Stimulated activated naive CD8-positive, alpha-beta T cell treated with anti-CD3 and anti-CD28 coated beads, Interleukin-15, Interleukin-2, amounts not matched to agents 100 U/mL and 50 U/mL, for 24 hours (primary cell): Measurements from ENCODE around the gene RP9.

Source experiments
- ATAC-seq: fragments of 150-1000 bp; cut with Tn5 transposase; one replicate; pipeline ENCODE4 v1.10.0; 2021
- DNase-seq: peaks from one replicate; pipeline ENCODE4 v3.0.0; 2021

RP9 gene

GRCh38 chr7:33062782-33063443, 46.3 kb downstream of the RP9 start:
- ATAC-seq (peak; percentile 96), DNase-seq (peak; percentile 93)

- DNase-seq (peak; percentile 52), ATAC-seq (peak; percentile 1)
Observed at GRCh38 chr7:33062023-33062781, 47.0 kb downstream of the RP9 start, which contains the start of gene NT5C3A. TSS of gene NT5C3A (minus strand) at chr7:33062776. CDS start at chr7:33062705, 71 bp downstream.

GRCh38 chr7:33061282-33061937, 47.8 kb downstream of the RP9 start:
- DNase-seq: no peak
- no peak for ATAC-seq

GRCh38 chr7:33059635-33060034, 49.6 kb downstream of the RP9 start:
- DNase-seq (no peak), ATAC-seq (no peak)

- ATAC-seq: no peak
- no peak for DNase-seq
Observed at GRCh38 chr7:33055158-33055557, 54.0 kb downstream of the RP9 start.

GRCh38 chr7:33054261-33054964, 54.8 kb downstream of the RP9 start:
- peak; percentile 80 for ATAC-seq
- DNase-seq: no peak

GRCh38 chr7:33053721-33054120, 55.5 kb downstream of the RP9 start:
- ATAC-seq (no peak), DNase-seq (no peak)

GRCh38 chr7:33050535-33051318, 58.5 kb downstream of the RP9 start:
- ATAC-seq (no peak), DNase-seq (no peak)

- no peak for ATAC-seq
- no peak for DNase-seq
Observed at GRCh38 chr7:33048704-33049103, 60.5 kb downstream of the RP9 start.

GRCh38 chr7:33048257-33048656, 60.9 kb downstream of the RP9 start:
- DNase-seq: no peak
- no peak for ATAC-seq

- ATAC-seq (no peak), DNase-seq (no peak)
Observed at GRCh38 chr7:33044986-33045385, 64.2 kb downstream of the RP9 start.
